G401.6 (cell line): Measurements from ENCODE around the gene PRSS23.
A peak's percentile ranks its signal among the peaks of the same experiment; 100 is the strongest.
"Not testable (repeated sequence)": the region's sequence is repeated elsewhere in the genome, so short reads cannot be mapped to it uniquely, and the experiment has no call there.

Source experiments
- FAIRE-seq: peaks from 2 replicates; lab custom pipeline; 2012; peaks lifted over from hg19 to GRCh38; lab: Jason Lieb, UNC

Gene PRSS23

GRCh38 chr11:86815726-86816125 is 15.4 kb downstream of the PRSS23 start:
- FAIRE-seq = no peak

GRCh38 chr11:86816251-86816726 is 15.9 kb downstream of the PRSS23 start:
- FAIRE-seq = no peak

- FAIRE-seq = peak; percentile 89
Measured at GRCh38 chr11:86818462-86819192, 18.3 kb downstream of the PRSS23 start.

GRCh38 chr11:86824139-86824538 is 23.8 kb downstream of the PRSS23 start:
- FAIRE-seq = not testable (repeated sequence)

GRCh38 chr11:86834376-86834775 is 34.0 kb downstream of the PRSS23 start:
- FAIRE-seq = not testable (repeated sequence)

- not testable (repeated sequence) for FAIRE-seq
Measured at GRCh38 chr11:86844762-86845508, 44.6 kb downstream of the PRSS23 start.

GRCh38 chr11:86848132-86848531 is 47.8 kb downstream of the PRSS23 start:
- FAIRE-seq = no peak

GRCh38 chr11:86849679-86850078 is 49.3 kb downstream of the PRSS23 start:
- no peak for FAIRE-seq
